Natural killer cell (primary cell): ENCODE measurements around the gene KLHL11. TPM values are rescaled to one million over a fixed set of nuclear protein-coding genes. Genes with fewer than 3 reads are reported as not detected.

Experiments
- ATAC-seq, 3 donors: fragments of 150-1000 bp in 2 of 3; fragments of 200-7000 bp in 1 of 3; cut with Tn5 transposase; 1 replicate in 1 of 3; 2 replicates in 2 of 3; pipeline ENCODE4 v1.10.0; 2021; ENCODE audit warnings: mild to moderate bottlenecking in 2 of 3, moderate library complexity in 2 of 3
- DNase-seq, 2 donors: peaks; one replicate each; pipeline versions ENCODE4 v3.0.0 to v3.0.0-alpha.2; 2013 to 2021; ENCODE audit warnings: mixed read lengths in 1 of 2
- H3K27ac ChIP-seq: one replicate; pipeline ENCODE4 v1.5.1; 2013; ENCODE audit warnings: mild to moderate bottlenecking, low read length
- H3K27me3 ChIP-seq: one replicate; pipeline ENCODE4 v1.6.1; 2013; ENCODE audit warnings: low read length; ENCODE audit not compliant: control insufficient read depth, insufficient read depth
- H3K36me3 ChIP-seq: one replicate; pipeline ENCODE4 v1.6.1; 2013; ENCODE audit warnings: low read length; ENCODE audit not compliant: control insufficient read depth, insufficient read depth
- H3K4me1 ChIP-seq: one replicate; pipeline ENCODE4 v1.6.1; 2013; ENCODE audit warnings: low read length; ENCODE audit not compliant: control insufficient read depth, insufficient read depth
- H3K4me3 ChIP-seq: one replicate; pipeline ENCODE4 v1.5.1; 2013; ENCODE audit warnings: low read length
- H3K9me3 ChIP-seq: one replicate; pipeline ENCODE4 v1.6.1; 2013; ENCODE audit warnings: low read length; ENCODE audit not compliant: control insufficient read depth, insufficient read depth
- H3K27ac Mint-ChIP-seq, 2 donors: one replicate each; pipeline ENCODE4 v1.8.0; 2022; ENCODE audit warnings: mild to moderate bottlenecking in 2 of 2, mixed read lengths in 2 of 2, moderate library complexity in 1 of 2
- H3K27me3 Mint-ChIP-seq, 2 donors: one replicate each; pipeline ENCODE4 v1.8.0; 2022; ENCODE audit warnings: low read depth in 2 of 2, mixed read lengths in 2 of 2
- H3K36me3 Mint-ChIP-seq: one replicate; pipeline ENCODE4 v1.8.0; 2022; ENCODE audit warnings: mixed read lengths
- H3K4me1 Mint-ChIP-seq, 2 donors: one replicate each; pipeline ENCODE4 v1.8.0; 2022; ENCODE audit warnings: mixed read lengths in 2 of 2
- H3K4me3 Mint-ChIP-seq: one replicate; pipeline ENCODE4 v1.8.0; 2022; ENCODE audit warnings: mild to moderate bottlenecking, moderate library complexity, mixed read lengths
- H3K9me3 Mint-ChIP-seq, 2 donors: one replicate each; pipeline ENCODE4 v1.8.0; 2022; ENCODE audit warnings: mixed read lengths in 2 of 2
- CTCF ChIP-seq: fragments of 200-600 bp; IDR thresholded peaks from one replicate; pipeline ENCODE4 v1.8.0; 2022; ENCODE audit warnings: antibody characterized with exemption
- WGBS: methylation state at CpG from one replicate; pipeline ENCODE4 v1.1.7; 2013; ENCODE audit warnings: missing lambda C conversion rate; ENCODE audit not compliant: insufficient coverage; 5-methylcytosine and 5-hydroxymethylcytosine counted together
- intact Hi-C: fragments of 100-400 bp; cut with micrococcal nuclease; formaldehyde crosslinking; loops from one replicate; pipeline ENCODE4 v1.14.2; 2022
- total RNA-seq, 4 donors: library from RNA; stranded (reverse); fragments of 120-200 nt in 1 of 4; gene quantifications; one replicate each; pipeline versions ENCODE4 v1.2.3 to v1.2.4, GENCODE V29; 2013 to 2022

The KLHL11 gene
- total RNA-seq, 3 donors from 2014 or later (not counting 1 experiment from before 2014, with no cell fraction given) = 19.4 to 29.0 (median 28.2) TPM

GRCh38 chr17:41891135-41892020 lies 26.2 kb upstream of the KLHL11 start:
- no peak overlapping the region for H3K4me3 Mint-ChIP-seq
- Histone ChIP-seq H3K4me3 (no peak overlapping the region), H3K27ac (no peak overlapping the region), H3K9me3 (no peaks in the 10 kb centered on the region), H3K27me3 (no peaks in the 10 kb centered on the region), H3K4me1 (no peaks in the 10 kb centered on the region), H3K36me3 (peaks cover 78% of the 10 kb centered on the region)
- intact Hi-C loops = no loop called here
- H3K27me3 Mint-ChIP-seq = no peaks in the 10 kb centered on the region
- H3K4me1 Mint-ChIP-seq = peaks cover 0 to 4% of the 10 kb centered on the region in 2 donors
- ATAC-seq (no peak), DNase-seq (no peak)
- no peaks in the 10 kb centered on the region for H3K9me3 Mint-ChIP-seq
- H3K36me3 Mint-ChIP-seq = peaks cover 9% of the 10 kb centered on the region
- no peak for TF ChIP-seq CTCF
- no peak overlapping the region for H3K27ac Mint-ChIP-seq
- WGBS = 97% methylated on average over 5 of the region's 7 CpGs

GRCh38 chr17:41888332-41888965 lies 23.2 kb upstream of the KLHL11 start:
- H3K36me3 ChIP-seq = peaks cover 85% of the 10 kb centered on the region
- no peak overlapping the region for H3K27ac ChIP-seq
- no peak for DNase-seq
- H3K4me3 ChIP-seq = no peak overlapping the region
- H3K9me3 ChIP-seq = no peaks in the 10 kb centered on the region
- H3K36me3 Mint-ChIP-seq = peaks cover 6% of the 10 kb centered on the region
- intact Hi-C loops = no loop called here
- no peak overlapping the region for H3K27ac Mint-ChIP-seq
- no peak for ATAC-seq
- no peaks in the 10 kb centered on the region for H3K27me3 ChIP-seq
- H3K9me3 Mint-ChIP-seq = no peaks in the 10 kb centered on the region
- H3K27me3 Mint-ChIP-seq = no peaks in the 10 kb centered on the region
- H3K4me1 Mint-ChIP-seq = no peaks in the 10 kb centered on the region
- TF ChIP-seq CTCF = no peak
- H3K4me3 Mint-ChIP-seq = no peak overlapping the region
- H3K4me1 ChIP-seq = no peaks in the 10 kb centered on the region
- WGBS = 96% methylated on average over 6 of the region's 6 CpGs

GRCh38 chr17:41885733-41886132 lies 20.5 kb upstream of the KLHL11 start:
- no peaks in the 10 kb centered on the region for H3K27me3 ChIP-seq
- Mint-ChIP-seq H3K4me3 (no peak overlapping the region), H3K4me1 (peaks cover 5% of the 10 kb centered on the region in 2 donors), H3K36me3 (peaks cover 13% of the 10 kb centered on the region), H3K9me3 (no peaks in the 10 kb centered on the region), H3K27ac (no peak overlapping the region), H3K27me3 (no peaks in the 10 kb centered on the region)
- DNase-seq (peak in 1 of 2 donors; percentile 35), ATAC-seq (no peak)
- H3K27ac ChIP-seq = no peak overlapping the region
- H3K4me3 ChIP-seq = no peak overlapping the region
- H3K4me1 ChIP-seq = no peaks in the 10 kb centered on the region
- no peak for TF ChIP-seq CTCF
- WGBS = 93% methylated on average over 5 of the region's 6 CpGs
- H3K9me3 ChIP-seq = no peaks in the 10 kb centered on the region
- intact Hi-C loops = no loop called here
- peaks cover 76% of the 10 kb centered on the region for H3K36me3 ChIP-seq
